GM20000 (cell line): ENCODE data around the gene RANBP10.

Source experiments
- DNase-seq: peaks from one replicate; pipeline ENCODE4 v3.0.0; 2012; ENCODE audit warnings: low spot score
- CTCF ChIP-seq: IDR thresholded peaks from 2 replicates; pipeline ENCODE4 v1.5.1; 2012; ENCODE audit warnings: mild to moderate bottlenecking, control low read depth; ENCODE audit errors: extremely low read depth, missing control alignments

RANBP10 gene

DNA sequence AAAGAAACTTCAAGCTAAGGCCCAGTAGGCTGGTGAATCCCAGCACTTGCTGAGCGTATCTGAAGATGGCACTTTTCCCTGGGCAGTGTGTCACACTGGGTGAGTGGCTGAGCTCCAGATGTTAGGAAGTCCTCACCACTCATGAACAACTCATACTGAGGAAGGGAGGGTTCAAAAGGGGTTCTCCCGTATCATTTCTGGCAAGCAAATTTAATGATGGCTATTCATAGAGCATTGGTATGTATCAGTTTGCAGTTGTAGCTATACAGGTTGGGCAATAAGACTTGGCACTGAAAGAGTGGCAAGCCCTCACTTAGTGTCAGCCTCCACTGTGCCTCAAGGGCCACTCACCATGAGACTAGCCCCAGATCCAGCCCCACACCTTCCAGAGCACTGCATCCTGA lies 98.0 kb downstream of the RANBP10 start:
- TF ChIP-seq CTCF = no peak
- no peak for DNase-seq

- no peak for DNase-seq
- no peak for TF ChIP-seq CTCF
Measured at GRCh38 chr16:67707790-67708189, 98.6 kb downstream of the RANBP10 start.

DNA sequence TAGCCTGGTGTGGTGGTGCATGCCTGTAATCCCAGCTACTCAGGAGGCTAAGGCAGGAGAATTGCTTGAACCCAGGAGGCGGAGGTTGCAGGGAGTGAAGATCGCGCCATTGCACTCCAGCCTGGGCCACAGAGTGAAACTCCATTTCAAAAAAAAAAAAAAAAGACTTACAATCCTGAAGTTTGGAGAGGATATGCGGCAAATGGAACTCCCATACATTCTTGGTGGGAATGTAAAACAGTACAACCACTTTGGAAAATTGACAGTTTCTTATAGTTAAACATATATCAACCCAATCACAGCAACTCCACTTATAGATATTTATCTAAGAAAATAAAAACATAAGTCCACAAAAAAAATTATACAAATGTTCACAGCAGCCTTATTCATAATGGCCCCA lies 99.2 kb downstream of the RANBP10 start:
- no peak for TF ChIP-seq CTCF
- DNase-seq = no peak

GRCh38 chr16:67704110-67704509 lies 102.2 kb downstream of the RANBP10 start:
- DNase-seq = no peak
- no peak for TF ChIP-seq CTCF

DNA sequence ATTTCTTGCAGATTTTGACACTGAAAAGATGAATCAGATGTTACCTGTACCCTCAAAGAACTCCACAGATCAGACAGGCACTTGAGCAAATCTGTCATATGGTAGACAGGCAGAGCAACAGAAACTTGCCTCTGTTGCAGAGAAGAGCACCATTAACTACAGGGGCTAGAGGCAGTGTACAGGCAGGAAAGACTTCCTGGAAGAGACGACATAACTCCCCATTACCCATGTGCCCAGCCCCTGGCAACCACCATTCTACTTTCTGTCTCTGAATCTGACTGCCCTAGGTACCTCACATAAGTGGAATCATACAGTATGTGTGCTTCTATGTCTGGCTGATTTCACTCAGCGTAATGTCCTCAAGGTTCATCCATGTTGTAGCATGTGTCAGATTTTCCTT lies 102.7 kb downstream of the RANBP10 start:
- TF ChIP-seq CTCF = no peak
- no peak for DNase-seq

- no peak for DNase-seq
- TF ChIP-seq CTCF = no peak
Measured at GRCh38 chr16:67702130-67702529, 104.2 kb downstream of the RANBP10 start.

DNA sequence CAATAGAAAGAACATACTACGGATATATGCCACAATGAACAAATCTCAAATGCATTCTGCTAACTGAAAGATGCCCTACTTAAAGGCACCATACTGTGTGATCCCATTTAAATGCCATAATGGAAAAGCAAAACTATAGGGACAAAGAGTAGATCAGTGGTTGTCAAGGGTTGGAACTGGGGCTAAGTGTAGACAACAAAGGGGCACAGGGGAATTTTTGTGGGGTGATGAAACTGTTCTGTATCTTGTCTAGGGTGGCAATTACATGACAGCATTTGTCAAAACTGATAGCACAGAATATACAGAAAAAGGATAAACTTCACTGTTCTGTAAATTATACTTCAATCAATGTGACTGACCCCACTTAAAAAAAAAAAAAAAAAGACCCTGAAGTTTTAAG lies 104.9 kb downstream of the RANBP10 start:
- no peak for TF ChIP-seq CTCF
- DNase-seq = no peak

DNA sequence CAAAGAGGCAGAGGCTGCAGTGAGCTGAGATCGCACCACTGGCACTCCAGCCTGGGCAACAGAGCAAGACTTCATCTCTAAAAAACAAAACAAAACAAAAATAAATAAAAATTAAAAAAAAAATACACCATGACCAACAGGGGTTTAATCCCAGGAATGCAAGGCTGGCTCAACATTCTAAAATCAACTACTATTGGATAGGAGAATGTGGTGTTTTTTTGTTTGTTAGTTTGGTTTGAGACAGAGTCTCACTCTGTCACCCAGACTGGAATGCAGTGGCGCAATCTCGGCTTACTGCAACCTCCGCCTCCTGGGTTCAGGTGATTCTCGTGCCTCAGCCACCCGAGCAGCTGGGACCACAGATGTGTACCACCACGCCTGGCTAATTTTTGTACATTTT lies 107.1 kb downstream of the RANBP10 start:
- DNase-seq = no peak
- TF ChIP-seq CTCF = no peak
